NCI-H226 (cell line): Measurements from ENCODE around the gene ENO4.

Experiments
- DNase-seq: peaks from one replicate; pipeline ENCODE4 v3.0.0-alpha.2; 2015

Gene ENO4

GRCh38 chr10:116831790-116832189, 17.5 kb upstream of the ENO4 start:
- DNase-seq, result no peak

GRCh38 chr10:116833986-116834985, 15.0 kb upstream of the ENO4 start:
- DNase-seq, result no peak

- no peak for DNase-seq
Measured at GRCh38 chr10:116835658-116836057, 13.6 kb upstream of the ENO4 start.

- DNase-seq, result no peak
Measured at GRCh38 chr10:116836083-116836482, 13.2 kb upstream of the ENO4 start.

GRCh38 chr10:116836902-116837523, 12.3 kb upstream of the ENO4 start:
- DNase-seq, result no peak

GRCh38 chr10:116838143-116838725, 11.1 kb upstream of the ENO4 start:
- no peak for DNase-seq

- no peak for DNase-seq
Measured at GRCh38 chr10:116840389-116841075, 8.8 kb upstream of the ENO4 start.

GRCh38 chr10:116845823-116846222, 3.5 kb upstream of the ENO4 start:
- DNase-seq, result no peak

- DNase-seq, result no peak
Measured at GRCh38 chr10:116848032-116848943, 1.0 kb upstream of the ENO4 start.

- DNase-seq, result no peak
Measured at GRCh38 chr10:116848944-116849247, 403 bp upstream of the ENO4 start.

GRCh38 chr10:116850058-116850611, 836 bp downstream of the ENO4 start:
- no peak for DNase-seq

GRCh38 chr10:116852246-116852645, 2.9 kb downstream of the ENO4 start:
- DNase-seq, result no peak

GRCh38 chr10:116853287-116853686, 4.0 kb downstream of the ENO4 start:
- DNase-seq, result no peak

- no peak for DNase-seq
Measured at GRCh38 chr10:116853701-116854100, 4.4 kb downstream of the ENO4 start.

GRCh38 chr10:116857156-116857555, 7.9 kb downstream of the ENO4 start:
- no peak for DNase-seq

- DNase-seq, result no peak
Measured at GRCh38 chr10:116861796-116862195, 12.5 kb downstream of the ENO4 start.

GRCh38 chr10:116864436-116864835, 15.1 kb downstream of the ENO4 start:
- no peak for DNase-seq

- no peak for DNase-seq
Measured at GRCh38 chr10:116866066-116866465, 16.8 kb downstream of the ENO4 start.

GRCh38 chr10:116866987-116867595, 17.8 kb downstream of the ENO4 start:
- DNase-seq, result peak; percentile 24

GRCh38 chr10:116868198-116868676, 18.9 kb downstream of the ENO4 start:
- DNase-seq, result no peak

GRCh38 chr10:116868722-116869121, 19.4 kb downstream of the ENO4 start:
- DNase-seq, result no peak
